ENCODE measurements around the gene SNF8. TPM values are rescaled to one million over a fixed set of nuclear protein-coding genes. Genes with fewer than 3 reads are reported as not detected.
A peak's percentile ranks its signal among the peaks of the same experiment; 100 is the strongest.
"Not testable (repeated sequence)": the region's sequence is repeated elsewhere in the genome, so short reads cannot be mapped to it uniquely, and the experiment has no call there.

SNF8 gene
- total RNA-seq, 4 donors from 2014 or later = 64.9 to 150 (median 96.5) TPM

- Histone ChIP-seq H3K27ac (no peak overlapping the region), H3K9me3 (no peaks in the 10 kb centered on the region), H3K36me3 (no peaks in the 10 kb centered on the region), H3K4me1 (no peaks in the 10 kb centered on the region), H3K27me3 (no peaks in the 10 kb centered on the region), H3K4me3 (replicated peaks in 1 of 3) (no peak overlapping the region)
- TF ChIP-seq, protein P1, sequence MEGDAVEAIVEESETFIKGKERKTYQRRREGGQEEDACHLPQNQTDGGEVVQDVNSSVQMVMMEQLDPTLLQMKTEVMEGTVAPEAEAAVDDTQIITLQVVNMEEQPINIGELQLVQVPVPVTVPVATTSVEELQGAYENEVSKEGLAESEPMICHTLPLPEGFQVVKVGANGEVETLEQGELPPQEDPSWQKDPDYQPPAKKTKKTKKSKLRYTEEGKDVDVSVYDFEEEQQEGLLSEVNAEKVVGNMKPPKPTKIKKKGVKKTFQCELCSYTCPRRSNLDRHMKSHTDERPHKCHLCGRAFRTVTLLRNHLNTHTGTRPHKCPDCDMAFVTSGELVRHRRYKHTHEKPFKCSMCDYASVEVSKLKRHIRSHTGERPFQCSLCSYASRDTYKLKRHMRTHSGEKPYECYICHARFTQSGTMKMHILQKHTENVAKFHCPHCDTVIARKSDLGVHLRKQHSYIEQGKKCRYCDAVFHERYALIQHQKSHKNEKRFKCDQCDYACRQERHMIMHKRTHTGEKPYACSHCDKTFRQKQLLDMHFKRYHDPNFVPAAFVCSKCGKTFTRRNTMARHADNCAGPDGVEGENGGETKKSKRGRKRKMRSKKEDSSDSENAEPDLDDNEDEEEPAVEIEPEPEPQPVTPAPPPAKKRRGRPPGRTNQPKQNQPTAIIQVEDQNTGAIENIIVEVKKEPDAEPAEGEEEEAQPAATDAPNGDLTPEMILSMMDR (IDR thresholded peaks at IDR 0.05) = no peak
- TF ChIP-seq POLR2A (IDR thresholded peaks at IDR 0.05) = no peak
- intact Hi-C loops (cut with DNase I) = no loop called here
- 25 to 29% methylated on average over 10 to 11 of the region's 11 CpGs for WGBS, 2 donors
- DNase-seq = no peak
Observed at GRCh38 chr17:48960834-48961515, 16.3 kb upstream of the SNF8 start.

- Histone ChIP-seq H3K36me3 (no peaks in the 10 kb centered on the region), H3K9me3 (no peaks in the 10 kb centered on the region), H3K4me3 (replicated peaks in 1 of 3) (no peak overlapping the region), H3K27me3 (no peaks in the 10 kb centered on the region), H3K4me1 (no peaks in the 10 kb centered on the region), H3K27ac (no peak overlapping the region)
- no peak for TF ChIP-seq POLR2A (IDR thresholded peaks at IDR 0.05)
- TF ChIP-seq, protein P1 (IDR thresholded peaks at IDR 0.05) = no peak
- intact Hi-C loops (cut with DNase I) = no loop called here
- no peak for DNase-seq
- WGBS, 2 donors = 35 to 41% methylated on average over 7 of the region's 7 CpGs
Observed at GRCh38 chr17:48954300-48954755, 9.7 kb upstream of the SNF8 start.

- 39 to 51% methylated on average over 5 of the region's 5 CpGs for WGBS, 2 donors
- intact Hi-C loops (cut with DNase I) = no loop called here
- Histone ChIP-seq H3K27ac (no peak overlapping the region), H3K36me3 (no peaks in the 10 kb centered on the region), H3K4me1 (no peaks in the 10 kb centered on the region), H3K4me3 (replicated peaks in 1 of 3) (no peak overlapping the region), H3K9me3 (no peaks in the 10 kb centered on the region), H3K27me3 (no peaks in the 10 kb centered on the region)
- no peak for DNase-seq
- TF ChIP-seq, protein P1 (IDR thresholded peaks at IDR 0.05) = no peak
- TF ChIP-seq POLR2A (IDR thresholded peaks at IDR 0.05) = no peak
Observed at GRCh38 chr17:48952904-48953303, 8.3 kb upstream of the SNF8 start.

DNA sequence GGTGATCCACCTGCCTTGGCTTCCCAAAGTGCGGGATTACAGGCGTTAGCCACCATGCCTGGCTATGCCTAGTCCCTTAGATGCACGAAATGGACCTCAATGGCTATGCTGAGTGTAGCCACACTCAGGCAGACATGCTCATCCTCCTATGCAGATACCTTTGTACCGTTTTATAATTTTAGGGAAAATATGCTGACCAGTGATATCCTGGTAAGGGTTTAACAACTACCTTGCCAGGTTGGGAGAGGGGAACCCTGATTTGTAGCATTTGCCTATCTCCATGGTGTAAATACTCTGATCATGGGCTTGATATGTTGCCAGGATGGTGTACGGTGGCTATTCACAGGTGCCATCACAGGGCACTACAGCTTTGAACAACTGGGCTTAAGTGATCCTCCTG lies 6.9 kb upstream of the SNF8 start:
- no peak overlapping the region for H3K4me3 ChIP-seq (replicated peaks in 1 of 3)
- WGBS, 2 donors = 70 to 77% methylated on average over 5 of the region's 5 CpGs
- intact Hi-C loops (cut with DNase I) = no loop called here
- TF ChIP-seq, protein P1 (IDR thresholded peaks at IDR 0.05) = no peak
- no peak for TF ChIP-seq POLR2A (IDR thresholded peaks at IDR 0.05)
- no peak overlapping the region for H3K27ac ChIP-seq
- H3K9me3 ChIP-seq = no peaks in the 10 kb centered on the region
- no peaks in the 10 kb centered on the region for H3K36me3 ChIP-seq
- H3K27me3 ChIP-seq = no peaks in the 10 kb centered on the region
- DNase-seq = no peak
- H3K4me1 ChIP-seq = no peaks in the 10 kb centered on the region

- H3K27ac ChIP-seq = peak overlapping the region in 1 of 3 donors; percentile 78
- DNase-seq, H3K36me3 ChIP-seq, H3K9me3 ChIP-seq, H3K27me3 ChIP-seq: not testable (repeated sequence)
- 93 to 94% methylated on average over 15 to 16 of the region's 16 CpGs for WGBS, 2 donors
- peak overlapping the region in 1 of 3 donors; percentile 61 for H3K4me3 ChIP-seq (replicated peaks in 1 of 3)
- intact Hi-C loops (cut with DNase I) = loop anchor here (10.0 kb wide), 1 partner anchor 90 kb away; no protein-coding TSS in a partner anchor
- peaks cover 11 to 13% of the 10 kb centered on the region in 2 donors for H3K4me1 ChIP-seq
Observed at GRCh38 chr17:48945261-48945651, 614 bp upstream of the SNF8 start.

Measured in thyroid gland (tissue), 4 donors.